ENCODE results near the gene WFS1.

WFS1 gene

DNA sequence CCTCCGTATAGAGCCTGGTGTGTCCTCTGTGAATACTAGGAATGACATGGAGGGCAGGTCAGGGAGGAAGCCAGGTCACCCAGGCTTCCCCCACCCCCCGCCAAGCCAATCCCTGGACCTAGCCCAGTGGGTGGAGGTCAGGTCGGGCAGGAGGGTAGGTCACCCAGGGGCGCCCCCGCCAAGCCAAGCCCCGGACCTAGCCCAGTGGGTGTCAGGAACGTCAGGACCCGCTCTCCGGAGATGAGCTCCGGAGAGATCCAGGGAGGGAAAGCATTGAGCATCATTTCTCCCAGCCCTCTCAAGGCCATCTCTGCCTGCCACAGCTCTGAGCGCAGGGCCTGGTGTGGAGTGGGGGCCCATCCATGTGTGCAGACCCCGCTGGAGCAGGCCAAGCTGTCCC is 48.6 kb downstream of the WFS1 start:
- TF ChIP-seq, protein P1, sequence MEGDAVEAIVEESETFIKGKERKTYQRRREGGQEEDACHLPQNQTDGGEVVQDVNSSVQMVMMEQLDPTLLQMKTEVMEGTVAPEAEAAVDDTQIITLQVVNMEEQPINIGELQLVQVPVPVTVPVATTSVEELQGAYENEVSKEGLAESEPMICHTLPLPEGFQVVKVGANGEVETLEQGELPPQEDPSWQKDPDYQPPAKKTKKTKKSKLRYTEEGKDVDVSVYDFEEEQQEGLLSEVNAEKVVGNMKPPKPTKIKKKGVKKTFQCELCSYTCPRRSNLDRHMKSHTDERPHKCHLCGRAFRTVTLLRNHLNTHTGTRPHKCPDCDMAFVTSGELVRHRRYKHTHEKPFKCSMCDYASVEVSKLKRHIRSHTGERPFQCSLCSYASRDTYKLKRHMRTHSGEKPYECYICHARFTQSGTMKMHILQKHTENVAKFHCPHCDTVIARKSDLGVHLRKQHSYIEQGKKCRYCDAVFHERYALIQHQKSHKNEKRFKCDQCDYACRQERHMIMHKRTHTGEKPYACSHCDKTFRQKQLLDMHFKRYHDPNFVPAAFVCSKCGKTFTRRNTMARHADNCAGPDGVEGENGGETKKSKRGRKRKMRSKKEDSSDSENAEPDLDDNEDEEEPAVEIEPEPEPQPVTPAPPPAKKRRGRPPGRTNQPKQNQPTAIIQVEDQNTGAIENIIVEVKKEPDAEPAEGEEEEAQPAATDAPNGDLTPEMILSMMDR (IDR thresholded peaks at IDR 0.05; ENCODE audit: poor library complexity, severe bottlenecking) = no peak
- ATAC-seq (ENCODE audit: low read depth) = no peak
- Histone ChIP-seq H3K36me3 (ENCODE audit: low read depth) (no peaks in the 10 kb centered on the region), H3K9me3 (ENCODE audit: severe bottlenecking) (no peaks in the 10 kb centered on the region), H3K4me1 (ENCODE audit: insufficient read depth, poor library complexity, severe bottlenecking) (no peaks in the 10 kb centered on the region), H3K4me3 (ENCODE audit: severe bottlenecking) (no peak overlapping the region), H3K27ac (ENCODE audit: poor library complexity, severe bottlenecking) (no peak overlapping the region), H3K27me3 (ENCODE audit: insufficient read depth, poor library complexity, severe bottlenecking) (no peaks in the 10 kb centered on the region)
- no peak for DNase-seq (ENCODE audit: low spot score)

DNA sequence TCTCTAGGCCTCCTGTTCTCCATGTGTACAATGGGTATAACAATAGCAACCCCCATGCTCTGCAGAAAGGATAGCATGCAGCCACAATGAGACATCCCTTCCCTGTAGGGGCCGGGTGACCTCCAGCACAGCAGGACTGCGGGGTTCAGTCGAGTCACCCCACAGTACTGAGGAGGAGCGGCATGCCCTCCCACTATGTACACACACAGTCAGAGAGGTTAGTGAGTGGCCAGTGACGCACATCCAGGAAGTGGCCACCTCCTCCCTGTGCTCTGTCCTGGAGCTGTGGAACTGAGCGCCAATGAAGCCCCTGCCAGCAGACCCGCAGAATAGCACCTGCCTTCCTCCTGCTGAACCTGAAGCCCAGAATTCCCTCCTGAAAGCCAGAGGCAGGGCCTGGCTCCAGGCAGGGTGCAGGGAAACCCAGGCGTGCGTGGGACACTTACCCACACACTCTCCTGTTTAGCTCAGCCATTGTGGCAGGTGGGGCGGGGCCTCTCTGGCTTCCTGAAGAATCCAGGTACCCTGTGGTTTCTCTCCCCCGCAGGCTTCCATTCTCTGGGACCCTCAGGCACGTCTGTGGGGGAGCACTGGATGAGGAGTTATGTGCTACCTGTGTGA is 50.0 kb downstream of the WFS1 start:
- Histone ChIP-seq H3K4me1 (ENCODE audit: insufficient read depth, poor library complexity, severe bottlenecking) (no peaks in the 10 kb centered on the region), H3K27ac (ENCODE audit: poor library complexity, severe bottlenecking) (no peak overlapping the region), H3K9me3 (ENCODE audit: severe bottlenecking) (no peaks in the 10 kb centered on the region), H3K27me3 (ENCODE audit: insufficient read depth, poor library complexity, severe bottlenecking) (no peaks in the 10 kb centered on the region), H3K4me3 (ENCODE audit: severe bottlenecking) (no peak overlapping the region), H3K36me3 (ENCODE audit: low read depth) (no peaks in the 10 kb centered on the region)
- TF ChIP-seq, protein P1 (IDR thresholded peaks at IDR 0.05; ENCODE audit: poor library complexity, severe bottlenecking) = no peak
- DNase-seq (ENCODE audit: low spot score) = no peak
- ATAC-seq (ENCODE audit: low read depth) = no peak; the same call in 2 of the 3 replicates

DNA sequence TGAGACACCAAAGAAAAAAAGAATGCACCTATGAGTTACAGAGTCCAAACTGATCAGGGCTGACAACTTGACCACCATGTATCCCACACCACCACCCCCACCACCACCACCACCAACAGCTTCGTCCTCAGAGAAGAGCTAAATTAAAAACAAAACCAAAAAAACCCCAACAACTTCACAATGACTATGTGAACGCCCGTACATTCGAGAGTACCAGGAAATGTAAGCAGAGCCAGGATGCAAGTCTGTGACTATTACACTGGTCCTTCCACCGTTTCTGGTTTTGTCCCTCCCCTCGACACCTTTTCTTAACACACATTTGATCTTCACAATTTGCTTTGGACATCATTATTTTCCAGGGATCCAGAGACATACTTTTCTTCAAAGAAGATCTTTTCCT is 51.0 kb downstream of the WFS1 start:
- no peaks in the 10 kb centered on the region for H3K4me1 ChIP-seq (ENCODE audit: insufficient read depth, poor library complexity, severe bottlenecking)
- ATAC-seq (ENCODE audit: low read depth) = no peak
- no peak overlapping the region for H3K4me3 ChIP-seq (ENCODE audit: severe bottlenecking)
- no peak for DNase-seq (ENCODE audit: low spot score)
- TF ChIP-seq, protein P1 (IDR thresholded peaks at IDR 0.05; ENCODE audit: poor library complexity, severe bottlenecking) = no peak
- no peak overlapping the region for H3K27ac ChIP-seq (ENCODE audit: poor library complexity, severe bottlenecking)
- no peaks in the 10 kb centered on the region for H3K9me3 ChIP-seq (ENCODE audit: severe bottlenecking)
- no peaks in the 10 kb centered on the region for H3K27me3 ChIP-seq (ENCODE audit: insufficient read depth, poor library complexity, severe bottlenecking)
- H3K36me3 ChIP-seq (ENCODE audit: low read depth) = no peaks in the 10 kb centered on the region

DNA sequence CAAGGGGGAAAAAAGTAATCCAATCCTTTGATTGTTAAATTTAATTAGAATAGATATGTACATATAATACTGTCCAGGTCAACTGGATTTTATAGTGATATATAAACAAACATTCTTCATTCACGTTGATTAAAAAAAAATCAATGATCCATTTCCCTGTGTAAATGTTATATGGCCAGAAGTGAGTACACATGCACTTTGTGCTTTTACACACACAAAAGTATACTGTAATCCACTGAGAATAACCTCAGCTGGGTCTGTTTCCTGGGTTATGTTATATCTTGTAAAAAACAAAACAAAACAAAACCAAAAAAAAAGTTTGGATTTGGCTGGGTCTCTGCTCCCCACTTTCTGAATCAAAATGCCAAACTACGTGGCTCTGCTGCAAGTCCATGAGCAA is 51.7 kb downstream of the WFS1 start:
- no peak for DNase-seq (ENCODE audit: low spot score)
- ATAC-seq (ENCODE audit: low read depth) = no peak
- Histone ChIP-seq H3K9me3 (ENCODE audit: severe bottlenecking) (no peaks in the 10 kb centered on the region), H3K36me3 (ENCODE audit: low read depth) (no peaks in the 10 kb centered on the region), H3K27ac (ENCODE audit: poor library complexity, severe bottlenecking) (no peak overlapping the region), H3K27me3 (ENCODE audit: insufficient read depth, poor library complexity, severe bottlenecking) (no peaks in the 10 kb centered on the region), H3K4me1 (ENCODE audit: insufficient read depth, poor library complexity, severe bottlenecking) (no peaks in the 10 kb centered on the region), H3K4me3 (ENCODE audit: severe bottlenecking) (no peak overlapping the region)
- TF ChIP-seq, protein P1 (IDR thresholded peaks at IDR 0.05; ENCODE audit: poor library complexity, severe bottlenecking) = no peak

DNA sequence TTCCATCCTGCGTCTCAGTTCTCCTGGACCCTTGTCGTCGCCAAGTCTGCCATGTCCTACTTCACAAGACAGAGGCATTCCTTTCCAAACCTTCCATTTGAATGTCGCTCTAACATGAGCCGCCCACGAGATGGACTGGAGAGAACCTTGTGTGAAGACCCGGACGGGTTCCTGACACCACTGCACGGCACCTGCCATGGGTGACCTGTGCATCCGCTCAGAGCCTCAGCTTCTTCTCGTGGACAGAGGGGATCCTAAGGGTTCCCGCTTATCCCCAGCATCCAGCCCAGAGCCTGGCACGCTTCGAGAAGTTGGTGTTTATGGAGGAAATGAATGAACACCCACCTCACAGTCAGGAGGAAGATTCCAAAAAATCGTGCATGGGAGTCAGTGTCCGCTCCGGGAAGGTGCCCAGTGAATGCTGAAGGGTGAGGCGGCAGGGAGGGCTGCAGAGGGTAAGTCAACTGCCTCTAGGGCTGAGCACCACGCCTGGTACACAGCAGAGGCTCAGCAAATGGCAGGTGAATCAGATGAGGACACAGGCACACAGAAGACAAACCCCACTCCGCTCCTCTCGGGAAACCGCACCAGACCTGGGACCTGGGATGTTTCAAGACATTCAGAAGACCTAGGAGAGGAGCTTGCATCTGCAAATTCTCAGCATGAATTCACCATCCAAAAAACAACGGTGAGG is 52.6 kb downstream of the WFS1 start:
- DNase-seq (ENCODE audit: low spot score) = no peak
- TF ChIP-seq, protein P1 (IDR thresholded peaks at IDR 0.05; ENCODE audit: poor library complexity, severe bottlenecking) = no peak
- H3K9me3 ChIP-seq (ENCODE audit: severe bottlenecking) = no peaks in the 10 kb centered on the region
- no peak for ATAC-seq (ENCODE audit: low read depth)
- H3K4me3 ChIP-seq (ENCODE audit: severe bottlenecking) = no peak overlapping the region
- H3K27me3 ChIP-seq (ENCODE audit: insufficient read depth, poor library complexity, severe bottlenecking) = no peaks in the 10 kb centered on the region
- no peaks in the 10 kb centered on the region for H3K36me3 ChIP-seq (ENCODE audit: low read depth)
- no peaks in the 10 kb centered on the region for H3K4me1 ChIP-seq (ENCODE audit: insufficient read depth, poor library complexity, severe bottlenecking)
- H3K27ac ChIP-seq (ENCODE audit: poor library complexity, severe bottlenecking) = no peak overlapping the region

Measured in RWPE2 (cell line).